ENCODE data around the gene GARNL3. TPM values are rescaled to one million over a fixed set of nuclear protein-coding genes. Genes with fewer than 3 reads are reported as not detected.

GARNL3 gene
- total and polyA plus RNA-seq, 2 of the 13 experiments (the other 11 are each of a cell fraction or from before 2014, with no cell fraction given) = 3.9 to 11.0 TPM

- TF ChIP-seq AHDC1 (CRISPR knock-in tag; IDR thresholded peaks at IDR 0.05; ENCODE audit: borderline replicate concordance) (peak; percentile 83; the same call in 1 of the 2 replicates), ZNF614 (CRISPR knock-in tag; IDR thresholded peaks at IDR 0.05; ENCODE audit: borderline replicate concordance) (peak; percentile 67), ARID2 (CRISPR knock-in tag; IDR thresholded peaks at IDR 0.05; ENCODE audit: borderline replicate concordance) (no peak), MED1 (CRISPR knock-in tag; IDR thresholded peaks at IDR 0.05) (peak; percentile 90), CEBPB (IDR thresholded peaks at IDR 0.05; ENCODE audit: borderline replicate concordance, low read depth, low read length) (no peak), ZNF512B (CRISPR knock-in tag; IDR thresholded peaks at IDR 0.05; ENCODE audit: borderline replicate concordance) (no peak), ZNF724P (CRISPR knock-in tag; IDR thresholded peaks at IDR 0.05; ENCODE audit: borderline replicate concordance) (no peak), ZFP90 (CRISPR knock-in tag; IDR thresholded peaks at IDR 0.05; ENCODE audit: borderline replicate concordance) (no peak), SNRNP70 (IDR thresholded peaks at IDR 0.05; ENCODE audit: low read depth, low read length) (no peak), ZBTB25 (CRISPR knock-in tag; IDR thresholded peaks at IDR 0.05) (peak; percentile 61; the same call in 1 of the 2 replicates)
- TF ChIP-seq, protein P1, sequence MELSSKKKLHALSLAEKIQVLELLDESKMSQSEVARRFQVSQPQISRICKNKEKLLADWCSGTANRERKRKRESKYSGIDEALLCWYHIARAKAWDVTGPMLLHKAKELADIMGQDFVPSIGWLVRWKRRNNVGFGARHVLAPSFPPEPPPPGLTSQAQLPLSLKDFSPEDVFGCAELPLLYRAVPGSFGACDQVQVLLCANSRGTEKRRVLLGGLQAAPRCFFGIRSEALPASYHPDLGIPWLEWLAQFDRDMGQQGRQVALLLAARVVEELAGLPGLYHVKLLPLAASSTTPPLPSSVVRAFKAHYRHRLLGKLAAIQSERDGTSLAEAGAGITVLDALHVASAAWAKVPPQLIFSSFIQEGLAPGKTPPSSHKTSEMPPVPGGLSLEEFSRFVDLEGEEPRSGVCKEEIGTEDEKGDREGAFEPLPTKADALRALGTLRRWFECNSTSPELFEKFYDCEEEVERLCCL (CRISPR knock-in tag; IDR thresholded peaks at IDR 0.05; ENCODE audit: borderline replicate concordance) = no peak
- TF ChIP-seq, protein P2, sequence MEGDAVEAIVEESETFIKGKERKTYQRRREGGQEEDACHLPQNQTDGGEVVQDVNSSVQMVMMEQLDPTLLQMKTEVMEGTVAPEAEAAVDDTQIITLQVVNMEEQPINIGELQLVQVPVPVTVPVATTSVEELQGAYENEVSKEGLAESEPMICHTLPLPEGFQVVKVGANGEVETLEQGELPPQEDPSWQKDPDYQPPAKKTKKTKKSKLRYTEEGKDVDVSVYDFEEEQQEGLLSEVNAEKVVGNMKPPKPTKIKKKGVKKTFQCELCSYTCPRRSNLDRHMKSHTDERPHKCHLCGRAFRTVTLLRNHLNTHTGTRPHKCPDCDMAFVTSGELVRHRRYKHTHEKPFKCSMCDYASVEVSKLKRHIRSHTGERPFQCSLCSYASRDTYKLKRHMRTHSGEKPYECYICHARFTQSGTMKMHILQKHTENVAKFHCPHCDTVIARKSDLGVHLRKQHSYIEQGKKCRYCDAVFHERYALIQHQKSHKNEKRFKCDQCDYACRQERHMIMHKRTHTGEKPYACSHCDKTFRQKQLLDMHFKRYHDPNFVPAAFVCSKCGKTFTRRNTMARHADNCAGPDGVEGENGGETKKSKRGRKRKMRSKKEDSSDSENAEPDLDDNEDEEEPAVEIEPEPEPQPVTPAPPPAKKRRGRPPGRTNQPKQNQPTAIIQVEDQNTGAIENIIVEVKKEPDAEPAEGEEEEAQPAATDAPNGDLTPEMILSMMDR (CRISPR knock-in tag; IDR thresholded peaks at IDR 0.05) = peak; percentile 33
- TF ChIP-seq, protein P3, sequence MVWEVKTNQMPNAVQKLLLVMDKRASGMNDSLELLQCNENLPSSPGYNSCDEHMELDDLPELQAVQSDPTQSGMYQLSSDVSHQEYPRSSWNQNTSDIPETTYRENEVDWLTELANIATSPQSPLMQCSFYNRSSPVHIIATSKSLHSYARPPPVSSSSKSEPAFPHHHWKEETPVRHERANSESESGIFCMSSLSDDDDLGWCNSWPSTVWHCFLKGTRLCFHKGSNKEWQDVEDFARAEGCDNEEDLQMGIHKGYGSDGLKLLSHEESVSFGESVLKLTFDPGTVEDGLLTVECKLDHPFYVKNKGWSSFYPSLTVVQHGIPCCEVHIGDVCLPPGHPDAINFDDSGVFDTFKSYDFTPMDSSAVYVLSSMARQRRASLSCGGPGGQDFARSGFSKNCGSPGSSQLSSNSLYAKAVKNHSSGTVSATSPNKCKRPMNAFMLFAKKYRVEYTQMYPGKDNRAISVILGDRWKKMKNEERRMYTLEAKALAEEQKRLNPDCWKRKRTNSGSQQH (CRISPR knock-in tag; IDR thresholded peaks at IDR 0.05; ENCODE audit: low read depth) = peak; percentile 79; the same call in 1 of the 2 replicates
- TF ChIP-seq, protein P4, sequence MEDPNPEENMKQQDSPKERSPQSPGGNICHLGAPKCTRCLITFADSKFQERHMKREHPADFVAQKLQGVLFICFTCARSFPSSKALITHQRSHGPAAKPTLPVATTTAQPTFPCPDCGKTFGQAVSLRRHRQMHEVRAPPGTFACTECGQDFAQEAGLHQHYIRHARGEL (CRISPR knock-in tag; IDR thresholded peaks at IDR 0.05) = no peak
Measured at GRCh38 chr9:127390563-127390962, 126.0 kb downstream of the GARNL3 start (continued).
